Measurements from ENCODE around the gene PKD1L1.

The PKD1L1 gene

GRCh38 chr7:47896809-47897423 is 51.4 kb downstream of the PKD1L1 start:
- H3K4me1 ChIP-seq (ENCODE audit: insufficient read depth, low read length), result peaks cover 19% of the 10 kb centered on the region
- no peaks in the 10 kb centered on the region for H3K36me3 ChIP-seq (ENCODE audit: insufficient read depth, low read length)
- H2AFZ ChIP-seq (ENCODE audit: low read depth, low read length), result no peak overlapping the region
- H3K9me3 ChIP-seq (ENCODE audit: low read length), result no peaks in the 10 kb centered on the region
- no peaks in the 10 kb centered on the region for H3K27me3 ChIP-seq (ENCODE audit: insufficient read depth, low read length)
- no peak overlapping the region for H3K4me3 ChIP-seq (ENCODE audit: low read length)

GRCh38 chr7:47895026-47895425 is 53.2 kb downstream of the PKD1L1 start:
- peaks cover 13% of the 10 kb centered on the region for H3K4me1 ChIP-seq (ENCODE audit: insufficient read depth, low read length)
- no peaks in the 10 kb centered on the region for H3K9me3 ChIP-seq (ENCODE audit: low read length)
- no peak overlapping the region for H3K4me3 ChIP-seq (ENCODE audit: low read length)
- H3K36me3 ChIP-seq (ENCODE audit: insufficient read depth, low read length), result no peaks in the 10 kb centered on the region
- no peaks in the 10 kb centered on the region for H3K27me3 ChIP-seq (ENCODE audit: insufficient read depth, low read length)
- H2AFZ ChIP-seq (ENCODE audit: low read depth, low read length), result no peak overlapping the region

GRCh38 chr7:47893721-47894365 is 54.4 kb downstream of the PKD1L1 start:
- no peaks in the 10 kb centered on the region for H3K9me3 ChIP-seq (ENCODE audit: low read length)
- no peak overlapping the region for H2AFZ ChIP-seq (ENCODE audit: low read depth, low read length)
- no peaks in the 10 kb centered on the region for H3K36me3 ChIP-seq (ENCODE audit: insufficient read depth, low read length)
- H3K4me3 ChIP-seq (ENCODE audit: low read length), result no peak overlapping the region
- no peaks in the 10 kb centered on the region for H3K27me3 ChIP-seq (ENCODE audit: insufficient read depth, low read length)
- H3K4me1 ChIP-seq (ENCODE audit: insufficient read depth, low read length), result peaks cover 13% of the 10 kb centered on the region

GRCh38 chr7:47893238-47893637 is 55.0 kb downstream of the PKD1L1 start:
- H3K9me3 ChIP-seq (ENCODE audit: low read length), result no peaks in the 10 kb centered on the region
- no peak overlapping the region for H3K4me3 ChIP-seq (ENCODE audit: low read length)
- no peaks in the 10 kb centered on the region for H3K27me3 ChIP-seq (ENCODE audit: insufficient read depth, low read length)
- no peaks in the 10 kb centered on the region for H3K36me3 ChIP-seq (ENCODE audit: insufficient read depth, low read length)
- H3K4me1 ChIP-seq (ENCODE audit: insufficient read depth, low read length), result peaks cover 13% of the 10 kb centered on the region
- H2AFZ ChIP-seq (ENCODE audit: low read depth, low read length), result no peak overlapping the region

GRCh38 chr7:47890606-47891005 is 57.7 kb downstream of the PKD1L1 start:
- no peaks in the 10 kb centered on the region for H3K4me1 ChIP-seq (ENCODE audit: insufficient read depth, low read length)
- no peaks in the 10 kb centered on the region for H3K36me3 ChIP-seq (ENCODE audit: insufficient read depth, low read length)
- no peak overlapping the region for H3K4me3 ChIP-seq (ENCODE audit: low read length)
- no peak overlapping the region for H2AFZ ChIP-seq (ENCODE audit: low read depth, low read length)
- H3K27me3 ChIP-seq (ENCODE audit: insufficient read depth, low read length), result no peaks in the 10 kb centered on the region
- no peaks in the 10 kb centered on the region for H3K9me3 ChIP-seq (ENCODE audit: low read length)

GRCh38 chr7:47890125-47890524 is 58.1 kb downstream of the PKD1L1 start:
- Histone ChIP-seq H3K27me3 (ENCODE audit: insufficient read depth, low read length) (no peaks in the 10 kb centered on the region), H3K36me3 (ENCODE audit: insufficient read depth, low read length) (no peaks in the 10 kb centered on the region), H3K9me3 (ENCODE audit: low read length) (no peaks in the 10 kb centered on the region), H3K4me3 (ENCODE audit: low read length) (no peak overlapping the region), H2AFZ (ENCODE audit: low read depth, low read length) (no peak overlapping the region), H3K4me1 (ENCODE audit: insufficient read depth, low read length) (no peaks in the 10 kb centered on the region)

GRCh38 chr7:47889723-47890122 is 58.5 kb downstream of the PKD1L1 start:
- Histone ChIP-seq H3K4me1 (ENCODE audit: insufficient read depth, low read length) (no peaks in the 10 kb centered on the region), H3K36me3 (ENCODE audit: insufficient read depth, low read length) (no peaks in the 10 kb centered on the region), H3K4me3 (ENCODE audit: low read length) (no peak overlapping the region), H2AFZ (ENCODE audit: low read depth, low read length) (no peak overlapping the region), H3K9me3 (ENCODE audit: low read length) (no peaks in the 10 kb centered on the region), H3K27me3 (ENCODE audit: insufficient read depth, low read length) (no peaks in the 10 kb centered on the region)

- Histone ChIP-seq H3K4me1 (ENCODE audit: insufficient read depth, low read length) (no peaks in the 10 kb centered on the region), H3K36me3 (ENCODE audit: insufficient read depth, low read length) (no peaks in the 10 kb centered on the region), H3K4me3 (ENCODE audit: low read length) (no peak overlapping the region), H3K9me3 (ENCODE audit: low read length) (no peaks in the 10 kb centered on the region), H3K27me3 (ENCODE audit: insufficient read depth, low read length) (no peaks in the 10 kb centered on the region), H2AFZ (ENCODE audit: low read depth, low read length) (no peak overlapping the region)
Measured at GRCh38 chr7:47888371-47889265, 59.6 kb downstream of the PKD1L1 start.

GRCh38 chr7:47887016-47887640 is 61.1 kb downstream of the PKD1L1 start:
- Histone ChIP-seq H3K4me1 (ENCODE audit: insufficient read depth, low read length) (no peaks in the 10 kb centered on the region), H3K9me3 (ENCODE audit: low read length) (no peaks in the 10 kb centered on the region), H3K36me3 (ENCODE audit: insufficient read depth, low read length) (no peaks in the 10 kb centered on the region), H2AFZ (ENCODE audit: low read depth, low read length) (no peak overlapping the region), H3K4me3 (ENCODE audit: low read length) (no peak overlapping the region), H3K27me3 (ENCODE audit: insufficient read depth, low read length) (no peaks in the 10 kb centered on the region)

- H3K9me3 ChIP-seq (ENCODE audit: low read length), result no peaks in the 10 kb centered on the region
- no peaks in the 10 kb centered on the region for H3K4me1 ChIP-seq (ENCODE audit: insufficient read depth, low read length)
- H3K27me3 ChIP-seq (ENCODE audit: insufficient read depth, low read length), result no peaks in the 10 kb centered on the region
- H2AFZ ChIP-seq (ENCODE audit: low read depth, low read length), result no peak overlapping the region
- H3K4me3 ChIP-seq (ENCODE audit: low read length), result no peak overlapping the region
- no peaks in the 10 kb centered on the region for H3K36me3 ChIP-seq (ENCODE audit: insufficient read depth, low read length)
Measured at GRCh38 chr7:47885987-47886811, 62.1 kb downstream of the PKD1L1 start.

GRCh38 chr7:47885309-47885986 is 62.8 kb downstream of the PKD1L1 start:
- no peak overlapping the region for H3K4me3 ChIP-seq (ENCODE audit: low read length)
- H3K36me3 ChIP-seq (ENCODE audit: insufficient read depth, low read length), result no peaks in the 10 kb centered on the region
- H3K27me3 ChIP-seq (ENCODE audit: insufficient read depth, low read length), result no peaks in the 10 kb centered on the region
- H3K9me3 ChIP-seq (ENCODE audit: low read length), result no peaks in the 10 kb centered on the region
- no peaks in the 10 kb centered on the region for H3K4me1 ChIP-seq (ENCODE audit: insufficient read depth, low read length)
- H2AFZ ChIP-seq (ENCODE audit: low read depth, low read length), result no peak overlapping the region

GRCh38 chr7:47884675-47885074 is 63.6 kb downstream of the PKD1L1 start:
- no peak overlapping the region for H3K4me3 ChIP-seq (ENCODE audit: low read length)
- no peaks in the 10 kb centered on the region for H3K36me3 ChIP-seq (ENCODE audit: insufficient read depth, low read length)
- H2AFZ ChIP-seq (ENCODE audit: low read depth, low read length), result no peak overlapping the region
- no peaks in the 10 kb centered on the region for H3K9me3 ChIP-seq (ENCODE audit: low read length)
- H3K4me1 ChIP-seq (ENCODE audit: insufficient read depth, low read length), result no peaks in the 10 kb centered on the region
- no peaks in the 10 kb centered on the region for H3K27me3 ChIP-seq (ENCODE audit: insufficient read depth, low read length)
